GM20000 (cell line): ENCODE measurements around the gene SGSM1.

Experiments used
- DNase-seq: peaks from one replicate; pipeline ENCODE4 v3.0.0; 2012; ENCODE audit warnings: low spot score
- TF ChIP-seq, protein P1 (sequence below): IDR thresholded peaks from 2 replicates; pipeline ENCODE4 v1.5.1; 2012; ENCODE audit warnings: mild to moderate bottlenecking, control low read depth; ENCODE audit errors: extremely low read depth, missing control alignments

The SGSM1 gene

DNA sequence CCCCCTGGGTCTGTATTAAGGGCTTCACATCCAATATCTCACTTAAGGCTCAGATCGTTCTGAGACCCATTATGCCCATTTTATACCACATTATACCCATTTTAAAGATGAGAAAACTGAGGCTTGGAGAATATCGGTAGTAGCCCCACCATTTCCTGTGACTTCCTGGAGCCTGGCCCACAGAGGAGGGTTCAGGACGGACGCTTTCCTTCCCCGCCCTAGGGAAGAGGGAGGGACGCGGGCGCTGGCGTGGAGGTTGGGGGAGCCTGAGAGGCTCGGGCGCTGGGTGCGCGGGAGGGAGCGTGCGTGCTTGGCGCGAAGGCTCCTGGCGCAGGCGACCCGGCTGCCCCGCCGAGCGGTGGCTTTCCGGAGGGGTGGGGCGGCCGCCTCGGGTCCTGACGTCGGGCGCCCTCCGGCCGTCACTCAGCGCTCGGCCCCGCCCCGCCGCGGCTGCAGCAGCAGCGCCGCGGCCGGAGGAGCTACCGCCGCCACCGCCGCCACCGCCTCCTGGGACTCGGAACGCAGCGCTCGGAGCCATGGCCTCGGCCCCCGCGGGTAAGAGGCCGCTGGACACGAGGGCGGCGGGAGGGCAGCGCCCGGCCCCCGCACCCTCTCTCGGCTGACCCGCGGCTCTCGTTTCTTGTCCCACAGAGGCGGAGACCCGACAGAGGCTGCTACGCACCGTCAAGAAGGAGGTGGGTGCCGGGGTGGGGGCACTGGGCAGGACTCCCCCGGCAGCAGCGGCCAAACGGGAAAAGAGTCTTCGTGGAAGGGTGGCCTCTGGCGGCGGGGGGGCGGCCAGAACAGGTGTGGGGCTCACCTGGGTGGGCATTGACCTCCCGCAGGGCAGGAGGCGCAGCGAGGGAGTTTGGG is at the start of gene SGSM1:
Gene SGSM1, plus strand, starts transcription at position 422 of the 873 bp plus-strand sequence. Its CDS starts 115 bp downstream, at position 537.
- TF ChIP-seq, protein P1, sequence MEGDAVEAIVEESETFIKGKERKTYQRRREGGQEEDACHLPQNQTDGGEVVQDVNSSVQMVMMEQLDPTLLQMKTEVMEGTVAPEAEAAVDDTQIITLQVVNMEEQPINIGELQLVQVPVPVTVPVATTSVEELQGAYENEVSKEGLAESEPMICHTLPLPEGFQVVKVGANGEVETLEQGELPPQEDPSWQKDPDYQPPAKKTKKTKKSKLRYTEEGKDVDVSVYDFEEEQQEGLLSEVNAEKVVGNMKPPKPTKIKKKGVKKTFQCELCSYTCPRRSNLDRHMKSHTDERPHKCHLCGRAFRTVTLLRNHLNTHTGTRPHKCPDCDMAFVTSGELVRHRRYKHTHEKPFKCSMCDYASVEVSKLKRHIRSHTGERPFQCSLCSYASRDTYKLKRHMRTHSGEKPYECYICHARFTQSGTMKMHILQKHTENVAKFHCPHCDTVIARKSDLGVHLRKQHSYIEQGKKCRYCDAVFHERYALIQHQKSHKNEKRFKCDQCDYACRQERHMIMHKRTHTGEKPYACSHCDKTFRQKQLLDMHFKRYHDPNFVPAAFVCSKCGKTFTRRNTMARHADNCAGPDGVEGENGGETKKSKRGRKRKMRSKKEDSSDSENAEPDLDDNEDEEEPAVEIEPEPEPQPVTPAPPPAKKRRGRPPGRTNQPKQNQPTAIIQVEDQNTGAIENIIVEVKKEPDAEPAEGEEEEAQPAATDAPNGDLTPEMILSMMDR, result no peak
- DNase-seq, result peak; percentile 95

GRCh38 chr22:24758164-24758799 is 47.7 kb upstream of the SGSM1 start:
- peak; percentile 63 for DNase-seq
- TF ChIP-seq, protein P1, result peak; percentile 51

GRCh38 chr22:24759765-24760164 is 46.2 kb upstream of the SGSM1 start:
- DNase-seq, result no peak
- TF ChIP-seq, protein P1, result no peak

DNA sequence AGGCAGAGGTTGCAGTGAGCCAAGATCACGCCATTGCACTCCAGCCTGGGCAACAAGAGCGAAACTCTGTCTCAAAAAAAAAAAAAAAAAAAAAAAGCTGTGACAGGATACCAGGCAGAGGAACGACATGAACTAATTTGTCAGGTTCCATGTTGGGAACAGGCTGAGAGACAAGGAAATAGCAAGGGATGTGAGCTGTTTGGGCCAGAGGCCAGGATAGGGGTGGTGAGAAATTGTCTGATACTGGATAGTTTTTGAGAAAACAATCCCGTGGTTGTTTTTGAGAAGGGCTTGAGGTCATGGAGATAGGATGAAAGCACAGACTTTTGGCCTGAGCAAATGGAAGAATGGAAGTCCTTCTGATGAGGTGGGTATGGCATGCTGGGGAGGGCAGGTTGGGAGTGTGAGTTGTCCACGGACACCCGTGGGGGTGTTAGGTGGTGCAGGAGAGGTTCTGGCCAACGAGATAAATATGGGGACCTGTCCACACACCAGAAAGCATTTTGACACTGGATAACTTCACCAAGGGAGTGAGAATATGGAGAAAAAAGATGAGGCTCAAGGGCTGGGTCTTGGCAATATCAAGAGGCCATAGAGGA is 45.2 kb upstream of the SGSM1 start:
- TF ChIP-seq, protein P1, result no peak
- DNase-seq, result no peak

DNA sequence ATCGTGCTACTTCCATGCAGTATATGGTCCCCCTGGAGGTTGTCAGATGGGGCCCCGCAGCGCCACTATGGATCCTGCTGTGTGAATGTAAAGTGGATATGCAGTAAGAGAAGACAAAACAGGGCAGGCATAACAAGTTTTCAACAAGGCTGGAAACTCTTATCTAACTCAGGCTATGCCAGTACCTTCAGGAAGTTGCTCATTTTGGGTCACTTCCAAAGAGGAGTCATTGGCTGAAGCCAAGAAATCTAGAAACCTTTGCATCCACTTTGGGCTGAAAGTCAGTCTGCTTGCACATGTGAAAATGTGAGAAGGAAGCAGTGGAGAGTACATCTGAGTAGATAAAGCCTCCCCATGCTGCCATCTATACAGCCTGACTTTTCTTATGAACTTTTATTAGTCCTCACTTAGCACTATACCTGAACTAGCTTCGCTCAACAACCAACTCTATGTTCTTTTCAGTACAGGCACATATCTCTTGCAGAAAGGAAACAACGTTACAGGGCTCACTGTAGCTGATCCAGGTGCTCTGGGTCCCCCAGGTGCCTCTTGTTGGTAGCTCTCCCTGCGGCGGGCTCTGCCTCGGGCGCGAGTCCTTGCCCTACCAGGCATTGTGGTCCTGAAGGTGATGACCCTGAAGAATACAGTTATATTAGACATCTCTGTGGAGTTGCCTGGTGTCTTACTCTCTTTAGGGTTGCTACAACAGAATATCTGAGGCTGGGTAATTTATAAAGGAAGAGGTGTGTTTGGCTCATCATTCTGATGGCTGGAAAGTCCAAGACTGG is 43.9 kb upstream of the SGSM1 start:
- TF ChIP-seq, protein P1, result no peak
- no peak for DNase-seq

DNA sequence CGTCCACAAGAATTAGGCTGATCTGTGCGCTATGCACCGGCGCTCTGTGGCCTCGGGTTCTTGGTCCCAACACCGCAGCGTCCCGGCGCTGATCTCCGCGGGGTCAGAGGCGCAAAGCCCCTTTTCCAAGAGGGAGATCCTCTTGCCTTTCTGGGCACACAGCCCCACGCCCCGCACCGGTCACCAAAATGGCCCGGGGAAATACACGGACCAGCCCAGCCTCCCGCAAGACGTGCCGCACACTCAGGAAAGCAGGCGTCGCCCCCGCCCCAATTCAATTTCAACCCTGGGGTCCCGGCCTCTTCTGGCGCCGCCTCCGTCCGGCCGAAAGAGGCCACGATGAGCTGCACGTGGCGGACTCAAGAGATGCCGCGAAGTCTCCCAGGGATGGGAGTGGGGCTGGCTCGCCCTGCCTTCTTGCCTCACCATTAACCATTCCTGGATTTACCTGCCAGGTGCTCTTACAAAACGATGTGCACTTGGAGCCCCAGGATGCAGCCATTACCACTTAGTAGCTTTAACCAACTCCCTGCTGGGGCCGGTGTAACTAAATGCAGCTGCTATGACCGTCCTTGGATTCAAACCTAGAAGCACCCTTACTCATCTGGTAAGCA is 42.0 kb upstream of the SGSM1 start:
- DNase-seq, result no peak
- TF ChIP-seq, protein P1, result no peak
